Panc1 (cell line): ENCODE data around the gene SPPL2A. TPM values are rescaled to one million over a fixed set of nuclear protein-coding genes. Genes with fewer than 3 reads are reported as not detected.

Source experiments
- ATAC-seq: fragments of 200-7000 bp; cut with Tn5 transposase; 2 replicates; pipeline ENCODE4 v1.9.1; 2020; ENCODE audit warnings: mild to moderate bottlenecking, moderate library complexity
- BruUV-seq: library from RNA; stranded (reverse); fragments of 400-500 nt; replicated peaks from 2 replicates; lab custom pipeline; 2021; lab: Mats Ljungman, UMichigan
- CTCF ChIA-PET: fragments of 300-600 bp; sonication (Branson Sonifier 250); formaldehyde crosslinking; loops from one replicate; lab custom pipeline; 2022; ENCODE audit warnings: antibody characterized with exemption; lab: Charles Lee
- POLR2A ChIA-PET: fragments of 300-600 bp; sonication (Branson Sonifier 250); formaldehyde crosslinking; loops from one replicate; lab custom pipeline; 2022; ENCODE audit warnings: antibody characterized with exemption; lab: Charles Lee
- DNase-seq: peaks from one replicate; pipeline ENCODE4 v3.0.0-alpha.2; 2010; ENCODE audit warnings: low read depth, low spot score
- H3K27ac ChIP-seq: 2 replicates; pipeline ENCODE4 v1.5.1; 2011; ENCODE audit warnings: mild to moderate bottlenecking, low read length, inconsistent platforms
- H3K27me3 ChIP-seq: fragments of 200-500 bp; sonication (Bioruptor generic); 2 replicates; pipeline ENCODE4 v1.6.0; 2014; ENCODE audit warnings: low read length, inconsistent platforms; ENCODE audit not compliant: control insufficient read depth, insufficient read depth
- H3K36me3 ChIP-seq: fragments of 200-500 bp; sonication (Bioruptor generic); 2 replicates; pipeline ENCODE4 v1.5.1; 2014; ENCODE audit warnings: inconsistent platforms, mild to moderate bottlenecking, low read length, moderate library complexity; ENCODE audit not compliant: control insufficient read depth, insufficient read depth
- H3K4me1 ChIP-seq: 2 replicates; pipeline ENCODE4 v1.5.1; 2011; ENCODE audit warnings: inconsistent platforms, mild to moderate bottlenecking, low read length, moderate library complexity; ENCODE audit not compliant: control insufficient read depth, insufficient read depth
- H3K4me3 ChIP-seq, 2 experiments: 2 replicates each; pipeline ENCODE4 v1.5.1; 2011 to 2012; ENCODE audit warnings: low read depth in 2 of 2, low read length in 2 of 2, mild to moderate bottlenecking in 2 of 2, inconsistent platforms in 1 of 2, moderate library complexity in 1 of 2
- H3K9me3 ChIP-seq: fragments of 200-500 bp; sonication (Bioruptor generic); 2 replicates; pipeline ENCODE4 v1.5.1; 2014; ENCODE audit warnings: low read depth, mild to moderate bottlenecking, inconsistent platforms, low read length, moderate library complexity; ENCODE audit not compliant: control insufficient read depth, insufficient read depth
- CTCF ChIP-seq: fragments of 450-650 bp; IDR thresholded peaks from 2 replicates; pipeline ENCODE4 v1.5.1; 2017; ENCODE audit warnings: mild to moderate bottlenecking
- POLR2AphosphoS5 ChIP-seq: IDR thresholded peaks from 2 replicates; pipeline ENCODE4 v1.6.1; 2012; ENCODE audit warnings: mild to moderate bottlenecking, low read depth, low read length, moderate library complexity
- REST ChIP-seq, 2 experiments: IDR thresholded peaks; 2 replicates each; pipeline ENCODE4 v1.6.1; 2011 to 2012; ENCODE audit warnings: low read depth in 2 of 2, control low read depth in 1 of 2, low read length in 1 of 2, mild to moderate bottlenecking in 1 of 2, moderate library complexity in 1 of 2; ENCODE audit not compliant: insufficient read depth in 1 of 2
- SIN3A ChIP-seq: IDR thresholded peaks from 2 replicates; pipeline ENCODE4 v1.6.1; 2012; ENCODE audit warnings: low read depth, mild to moderate bottlenecking, low read length, moderate library complexity, borderline replicate concordance; ENCODE audit not compliant: insufficient read depth
- TCF7L2 ChIP-seq: IDR thresholded peaks from 2 replicates; pipeline ENCODE4 v1.6.1; 2011; ENCODE audit warnings: mild to moderate bottlenecking, low read depth, low read length, inconsistent platforms
- in situ Hi-C: cut with HindIII; loops from 2 replicates; pipeline ENCODE4 v1.10.0; 2016; ENCODE audit warnings: low sequenced_read_pairs, low pct_unique_long_range_greater_than_20kb
- intact Hi-C: fragments of 100-400 bp; cut with micrococcal nuclease; formaldehyde crosslinking; loops from one replicate; pipeline ENCODE4 v1.10.0; 2022; ENCODE audit not compliant: unreplicated experiment
- total RNA-seq: library from RNA; stranded (reverse); gene quantifications from one replicate; pipeline ENCODE4 v1.2.1, GENCODE V29; 2021; ENCODE audit not compliant: unreplicated experiment

SPPL2A gene
- total RNA-seq, 1 experiment from 2014 or later = 154 TPM

- DNase-seq (no peak), ATAC-seq (no peak)
- TF ChIP-seq SIN3A = no peak
- no peak for TF ChIP-seq REST (IDR thresholded peaks at IDR 0.05; ENCODE audit: insufficient read depth in 1 of 2, low read depth in 2 of 2, low read length in 1 of 2)
- POLR2A ChIA-PET = interaction anchor here (0.6 kb wide), 1 partner anchor 210 kb away, joined by 3 read pairs; no protein-coding TSS in a partner anchor
- Histone ChIP-seq H3K27me3 (no peaks in the 10 kb centered on the region), H3K27ac (no peak overlapping the region), H3K36me3 (peaks cover 10% of the 10 kb centered on the region; the same call in 1 of the 2 replicates), H3K4me3 (no peak overlapping the region), H3K4me1 (no peaks in the 10 kb centered on the region), H3K9me3 (no peaks in the 10 kb centered on the region)
- no TSS peak for BruUV-seq
- intact Hi-C loops = no loop called here
- in situ Hi-C loops = no loop called here
- CTCF ChIA-PET = interaction anchor here (0.9 kb wide), 1 partner anchor 12 kb away, joined by 4 read pairs; no protein-coding TSS in a partner anchor
Measured at GRCh38 chr15:50653156-50653743, 112.3 kb downstream of the SPPL2A start.

GRCh38 chr15:50652671-50653070 is 112.8 kb downstream of the SPPL2A start:
- ChIA-PET POLR2A (interaction anchor here (0.6 kb wide), 1 partner anchor 211 kb away, joined by 3 read pairs; no protein-coding TSS in a partner anchor), CTCF (interaction anchor here (0.9 kb wide), 1 partner anchor 12 kb away, joined by 4 read pairs; no protein-coding TSS in a partner anchor)
- intact Hi-C loops (no loop called here), in situ Hi-C loops (no loop called here)
- TF ChIP-seq CTCF (no peak), REST (IDR thresholded peaks at IDR 0.05; ENCODE audit: insufficient read depth in 1 of 2, low read depth in 2 of 2, low read length in 1 of 2) (no peak), SIN3A (no peak), TCF7L2 (no peak), POLR2AphosphoS5 (no peak)
- no peak overlapping the region for H3K27ac ChIP-seq
- H3K27me3 ChIP-seq = no peaks in the 10 kb centered on the region
- no peak for DNase-seq
- BruUV-seq = no TSS peak
- no peaks in the 10 kb centered on the region for H3K4me1 ChIP-seq
- H3K9me3 ChIP-seq = no peaks in the 10 kb centered on the region
- no peak overlapping the region for H3K4me3 ChIP-seq
- no peak for ATAC-seq
- peaks cover 12% of the 10 kb centered on the region; the same call in 1 of the 2 replicates for H3K36me3 ChIP-seq

Other genes with a start within 250 kb of the SPPL2A start
- gene USP50, start 219.0 kb downstream of the SPPL2A start, total RNA-seq = not detected
- gene TRPM7, start 78.9 kb downstream of the SPPL2A start, total RNA-seq = 44.9 TPM
- gene AP4E1, start 143.0 kb upstream of the SPPL2A start, total RNA-seq = 13.6 TPM